ENCODE data around the gene DGCR2.

Gene DGCR2

GRCh38 chr22:19059481-19060278 lies 62.5 kb downstream of the DGCR2 start:
- no peaks in the 10 kb centered on the region for H3K27me3 ChIP-seq (replicated peaks; ENCODE audit: control insufficient read depth, insufficient read depth, low read length)
- TF ChIP-seq, protein P1, sequence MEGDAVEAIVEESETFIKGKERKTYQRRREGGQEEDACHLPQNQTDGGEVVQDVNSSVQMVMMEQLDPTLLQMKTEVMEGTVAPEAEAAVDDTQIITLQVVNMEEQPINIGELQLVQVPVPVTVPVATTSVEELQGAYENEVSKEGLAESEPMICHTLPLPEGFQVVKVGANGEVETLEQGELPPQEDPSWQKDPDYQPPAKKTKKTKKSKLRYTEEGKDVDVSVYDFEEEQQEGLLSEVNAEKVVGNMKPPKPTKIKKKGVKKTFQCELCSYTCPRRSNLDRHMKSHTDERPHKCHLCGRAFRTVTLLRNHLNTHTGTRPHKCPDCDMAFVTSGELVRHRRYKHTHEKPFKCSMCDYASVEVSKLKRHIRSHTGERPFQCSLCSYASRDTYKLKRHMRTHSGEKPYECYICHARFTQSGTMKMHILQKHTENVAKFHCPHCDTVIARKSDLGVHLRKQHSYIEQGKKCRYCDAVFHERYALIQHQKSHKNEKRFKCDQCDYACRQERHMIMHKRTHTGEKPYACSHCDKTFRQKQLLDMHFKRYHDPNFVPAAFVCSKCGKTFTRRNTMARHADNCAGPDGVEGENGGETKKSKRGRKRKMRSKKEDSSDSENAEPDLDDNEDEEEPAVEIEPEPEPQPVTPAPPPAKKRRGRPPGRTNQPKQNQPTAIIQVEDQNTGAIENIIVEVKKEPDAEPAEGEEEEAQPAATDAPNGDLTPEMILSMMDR (IDR thresholded peaks at IDR 0.05; ENCODE audit: insufficient read depth, low read length, poor library complexity, severe bottlenecking) = no peak
- H3K36me3 ChIP-seq (ENCODE audit: control insufficient read depth, insufficient read depth, low read length) = peaks cover 47% of the 10 kb centered on the region
- H3K4me3 ChIP-seq (replicated peaks; ENCODE audit: low read depth, low read length) = no peak overlapping the region
- no peak for DNase-seq (ENCODE audit: extremely low read depth, insufficient read length)

DNA sequence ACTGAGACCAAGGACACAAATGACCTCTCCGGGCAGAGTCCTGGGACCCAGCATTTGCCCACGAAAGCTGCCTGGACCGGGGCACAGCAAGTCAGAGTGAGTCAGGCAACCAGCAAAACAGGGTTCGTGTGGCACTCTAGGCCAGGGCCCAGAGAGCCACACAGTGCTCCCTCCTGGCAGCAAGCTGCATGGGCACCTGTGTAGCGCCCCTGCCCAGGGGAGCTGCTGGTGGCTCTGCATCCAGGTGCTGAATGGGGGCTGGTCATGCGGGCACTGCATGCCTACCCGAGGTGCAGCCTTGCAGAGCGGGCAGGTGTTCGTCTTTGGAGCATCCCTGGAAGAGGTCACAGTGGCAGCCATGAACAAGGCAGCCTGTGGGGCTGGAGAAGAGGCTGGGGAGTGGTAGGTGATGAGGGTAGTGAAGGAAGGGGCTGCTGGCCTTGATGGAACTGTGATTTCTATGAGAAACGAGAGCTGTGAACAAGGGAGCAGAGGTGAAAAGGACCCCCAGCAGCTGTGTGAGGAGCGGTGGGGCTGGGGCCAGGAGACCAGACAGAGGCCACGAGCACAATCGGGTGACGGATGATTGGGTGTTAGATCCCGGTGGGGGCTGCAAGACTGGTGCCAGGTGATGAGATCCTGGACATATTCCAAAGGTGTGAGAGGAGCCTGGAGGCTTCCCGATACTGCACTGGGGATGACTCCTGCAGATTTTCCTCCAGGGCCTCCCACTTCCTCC lies 63.3 kb downstream of the DGCR2 start:
- Histone ChIP-seq H3K27me3 (replicated peaks; ENCODE audit: control insufficient read depth, insufficient read depth, low read length) (no peaks in the 10 kb centered on the region), H3K36me3 (ENCODE audit: control insufficient read depth, insufficient read depth, low read length) (peaks cover 40% of the 10 kb centered on the region), H3K4me3 (replicated peaks; ENCODE audit: low read depth, low read length) (no peak overlapping the region)
- TF ChIP-seq, protein P1 (IDR thresholded peaks at IDR 0.05; ENCODE audit: insufficient read depth, low read length, poor library complexity, severe bottlenecking) = peak; percentile 13
- DNase-seq (ENCODE audit: extremely low read depth, insufficient read length) = no peak

GRCh38 chr22:19057999-19058491 lies 64.2 kb downstream of the DGCR2 start:
- H3K4me3 ChIP-seq (replicated peaks; ENCODE audit: low read depth, low read length) = no peak overlapping the region
- TF ChIP-seq, protein P1 (IDR thresholded peaks at IDR 0.05; ENCODE audit: insufficient read depth, low read length, poor library complexity, severe bottlenecking) = no peak
- no peak for DNase-seq (ENCODE audit: extremely low read depth, insufficient read length)
- no peaks in the 10 kb centered on the region for H3K27me3 ChIP-seq (replicated peaks; ENCODE audit: control insufficient read depth, insufficient read depth, low read length)
- H3K36me3 ChIP-seq (ENCODE audit: control insufficient read depth, insufficient read depth, low read length) = peaks cover 39% of the 10 kb centered on the region

- TF ChIP-seq, protein P1 (IDR thresholded peaks at IDR 0.05; ENCODE audit: insufficient read depth, low read length, poor library complexity, severe bottlenecking) = no peak
- Histone ChIP-seq H3K36me3 (ENCODE audit: control insufficient read depth, insufficient read depth, low read length) (peaks cover 37% of the 10 kb centered on the region), H3K4me3 (replicated peaks; ENCODE audit: low read depth, low read length) (no peak overlapping the region), H3K27me3 (replicated peaks; ENCODE audit: control insufficient read depth, insufficient read depth, low read length) (no peaks in the 10 kb centered on the region)
- no peak for DNase-seq (ENCODE audit: extremely low read depth, insufficient read length)
These were observed 64.7 kb downstream of the DGCR2 start for GRCh38 chr22:19057539-19057938.

DNA sequence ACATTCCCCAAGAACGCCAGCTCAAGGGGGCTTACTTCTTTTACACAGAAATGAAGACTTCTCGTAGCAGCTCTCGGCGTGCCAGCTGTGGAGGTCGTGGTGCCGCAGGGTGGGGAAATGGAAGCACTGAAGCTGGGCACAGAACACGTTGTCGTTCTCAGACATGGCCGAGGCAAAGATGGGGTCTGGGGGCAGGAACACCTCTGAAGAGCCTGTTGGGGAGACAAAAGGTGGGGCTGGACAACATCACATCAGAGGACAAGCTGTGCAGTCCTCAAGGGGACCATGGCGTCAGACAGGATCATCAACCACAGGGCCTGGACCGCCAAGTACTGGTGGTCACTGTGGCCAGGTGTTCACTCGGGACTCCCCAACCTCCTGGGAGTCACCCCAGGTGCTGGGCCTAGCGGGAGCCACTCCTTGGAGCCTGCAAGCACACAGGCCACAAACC lies 65.2 kb downstream of the DGCR2 start:
- Histone ChIP-seq H3K27me3 (replicated peaks; ENCODE audit: control insufficient read depth, insufficient read depth, low read length) (no peaks in the 10 kb centered on the region), H3K4me3 (replicated peaks; ENCODE audit: low read depth, low read length) (no peak overlapping the region), H3K36me3 (ENCODE audit: control insufficient read depth, insufficient read depth, low read length) (peaks cover 33% of the 10 kb centered on the region)
- TF ChIP-seq, protein P1 (IDR thresholded peaks at IDR 0.05; ENCODE audit: insufficient read depth, low read length, poor library complexity, severe bottlenecking) = no peak
- DNase-seq (ENCODE audit: extremely low read depth, insufficient read length) = no peak

Measured in GM06990 (cell line).